PFSK-1 (cell line): ENCODE measurements around the gene COL21A1.

ENCODE experiments used
- POLR2AphosphoS5 ChIP-seq: IDR thresholded peaks from 2 replicates; pipeline ENCODE4 v1.6.1; 2012; ENCODE audit warnings: low read depth, mild to moderate bottlenecking, control low read depth, low read length, moderate library complexity
- REST ChIP-seq, 2 experiments: IDR thresholded peaks; 2 replicates each; pipeline versions ENCODE4 v1.6.1 to v1.8.0; 2011 to 2012; ENCODE audit warnings: low read depth in 2 of 2, low read length in 2 of 2, control low read depth in 1 of 2, inconsistent platforms in 1 of 2, mild to moderate bottlenecking in 1 of 2, moderate library complexity in 1 of 2; ENCODE audit not compliant: insufficient read depth in 1 of 2
- SIN3A ChIP-seq: IDR thresholded peaks from 2 replicates; pipeline ENCODE4 v1.6.1; 2012; ENCODE audit warnings: mild to moderate bottlenecking, low read length, moderate library complexity, borderline replicate concordance; ENCODE audit not compliant: insufficient read depth
- TAF1 ChIP-seq: IDR thresholded peaks from 2 replicates; pipeline ENCODE4 v1.6.1; 2012; ENCODE audit warnings: low read length, control low read depth, borderline replicate concordance; ENCODE audit not compliant: insufficient read depth

- TF ChIP-seq POLR2AphosphoS5 (no peak), REST (IDR thresholded peaks at IDR 0.05; ENCODE audit: insufficient read depth in 1 of 2, low read depth in 2 of 2, low read length in 2 of 2) (no peak), SIN3A (no peak), TAF1 (no peak)
Observed at GRCh38 chr6:56076033-56076432, 171.3 kb downstream of the COL21A1 start.
